Sigmoid colon (tissue), 7 donors: ENCODE measurements around the gene IL20RB. TPM values are rescaled to one million over a fixed set of nuclear protein-coding genes. Genes with fewer than 3 reads are reported as not detected.

Source experiments
- DNase-seq: peaks from one replicate; pipeline ENCODE4 v3.0.0-alpha.2; 2019
- H3K27ac ChIP-seq, 4 donors: fragments of 200-600 bp; sonication (generic); one replicate each; pipeline ENCODE4 v1.5.1; 2016 to 2019; ENCODE audit warnings: mild to moderate bottlenecking in 1 of 4
- H3K27me3 ChIP-seq, 3 donors: fragments of 200-600 bp; sonication (generic); one replicate each; pipeline ENCODE4 v1.5.1; 2019; ENCODE audit warnings: mild to moderate bottlenecking in 1 of 3
- H3K36me3 ChIP-seq, 4 donors: fragments of 200-600 bp; sonication (generic); one replicate each; pipeline ENCODE4 v1.5.1; 2016 to 2019
- H3K4me1 ChIP-seq, 4 donors: fragments of 200-600 bp; sonication (generic); one replicate each; pipeline ENCODE4 v1.5.1; 2017 to 2019
- H3K4me3 ChIP-seq, 4 donors: fragments of 200-600 bp; sonication (generic); one replicate each; pipeline ENCODE4 v1.5.1; 2017 to 2019; ENCODE audit warnings: mild to moderate bottlenecking in 2 of 4, moderate library complexity in 1 of 4
- H3K9me3 ChIP-seq, 4 donors: fragments of 200-600 bp in 3 of 4; sonication (generic) in 3 of 4; one replicate each; pipeline versions ENCODE4 v1.5.1 to v1.6.1; 2013 to 2019
- EP300 ChIP-seq, 4 donors: sonication (generic); formaldehyde crosslinking; IDR thresholded peaks; one replicate each; pipeline ENCODE4 v1.6.1; 2017; ENCODE audit warnings: antibody characterized with exemption in 4 of 4
- POLR2A ChIP-seq, 2 donors: fragments of 450-650 bp; IDR thresholded peaks; one replicate each; pipeline ENCODE4 v1.6.1; 2016; ENCODE audit warnings: antibody characterized with exemption in 2 of 2, mild to moderate bottlenecking in 2 of 2, moderate library complexity in 2 of 2
- POLR2AphosphoS5 ChIP-seq, 4 donors: sonication (generic); formaldehyde crosslinking; IDR thresholded peaks; one replicate each; pipeline ENCODE4 v1.6.1; 2017; ENCODE audit warnings: antibody characterized with exemption in 4 of 4
- WGBS, 2 donors: extraction: QIAGEN DNeasy Blood & Tissue Kit; methylation state at CpG; one replicate each; pipeline ENCODE4 v1.1.7; 2013; 5-methylcytosine and 5-hydroxymethylcytosine counted together
- intact Hi-C: fragments of 100-400 bp; cut with DNase I; formaldehyde crosslinking; loops from one replicate; pipeline ENCODE4 v1.15.1; 2023
- polyA plus RNA-seq, 3 donors: library from polyadenylated mRNA; stranded (reverse); fragments of 200-250 nt; gene quantifications; one replicate each; pipeline ENCODE4 v1.2.3, GENCODE V29; 2013
- total RNA-seq, 4 donors: library from RNA; depleted of rRNA; stranded (reverse); fragments of >200 nt; gene quantifications; one replicate each; pipeline ENCODE4 v1.1.0, GENCODE V29; 2016
- TF ChIP-seq, protein P1 (sequence below), 4 experiments: fragments of 450-650 bp in 3 of 4; fragments of 200-600 bp in 1 of 4; IDR thresholded peaks; one replicate each; pipeline ENCODE4 v1.5.1; 2016 to 2019; ENCODE audit warnings: antibody characterized with exemption in 4 of 4, mild to moderate bottlenecking in 3 of 4, moderate library complexity in 2 of 4
- donor health status: healthy with polysubstance abuse.
- donor health status: Bipolar disorder and iron deficiency.
- donor health status: healthy.

IL20RB gene
- total and polyA plus RNA-seq, 7 donors = 0.28 to 1.8 (median 1.2) TPM; not detected in 2

DNA sequence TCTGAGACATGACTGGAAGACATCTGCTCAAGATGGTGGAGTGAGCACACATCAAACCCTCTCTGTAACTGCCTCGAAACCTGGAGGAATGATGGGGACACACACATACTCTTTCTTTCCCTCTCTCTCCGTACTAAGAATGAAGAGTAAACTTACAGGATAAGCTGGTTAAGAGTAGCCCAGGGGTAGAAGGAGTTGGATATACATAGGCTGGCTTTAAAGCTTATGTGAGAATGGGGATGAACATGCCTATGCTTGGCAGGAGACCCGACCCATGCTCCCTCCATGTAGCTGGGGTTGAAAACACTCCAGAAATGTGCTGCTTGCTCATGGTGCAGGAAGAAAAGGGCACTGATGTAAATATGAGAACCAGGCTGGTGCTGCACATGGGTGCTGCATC lies 68.9 kb downstream of the IL20RB start:
- intact Hi-C loops = no loop called here
- Histone ChIP-seq H3K27ac (no peak overlapping the region), H3K36me3 (no peaks in the 10 kb centered on the region)

DNA sequence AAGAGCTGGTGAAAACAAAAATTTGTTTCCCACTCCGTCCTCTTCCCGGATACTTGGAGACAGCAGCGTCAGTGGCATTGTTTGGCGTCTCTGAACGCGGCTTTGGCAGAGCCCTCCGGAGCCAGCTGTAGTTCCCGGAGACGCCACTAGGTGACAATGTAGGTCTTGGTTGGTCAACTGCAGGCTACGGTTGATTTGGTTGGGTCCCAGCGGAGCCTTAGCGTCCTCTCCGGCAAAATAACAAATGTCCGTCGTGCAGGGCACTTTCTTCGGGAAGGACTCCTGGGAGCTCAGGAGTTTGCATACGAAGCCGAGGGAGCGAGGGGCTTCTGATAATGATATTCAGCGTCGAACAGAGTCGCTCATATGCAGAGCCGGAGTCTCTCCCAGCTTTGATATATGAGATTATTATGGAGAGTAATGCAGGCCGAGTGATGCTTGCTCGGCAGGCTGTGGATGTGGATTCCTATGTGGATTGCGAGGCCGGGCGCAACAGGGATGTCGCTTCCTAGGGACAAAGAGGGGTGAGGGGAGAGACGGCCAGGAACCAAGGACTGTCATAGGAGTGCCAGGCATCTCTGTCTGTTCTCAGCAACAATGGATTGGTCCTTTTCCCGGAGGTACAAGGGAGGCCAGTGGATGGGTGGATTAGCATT lies 74.8 kb downstream of the IL20RB start:
- intact Hi-C loops = loop anchor here (2.0 kb wide), 1 partner anchor 914 kb away; no protein-coding TSS in a partner anchor
- DNase-seq = peak; percentile 92
- TF ChIP-seq, protein P1, sequence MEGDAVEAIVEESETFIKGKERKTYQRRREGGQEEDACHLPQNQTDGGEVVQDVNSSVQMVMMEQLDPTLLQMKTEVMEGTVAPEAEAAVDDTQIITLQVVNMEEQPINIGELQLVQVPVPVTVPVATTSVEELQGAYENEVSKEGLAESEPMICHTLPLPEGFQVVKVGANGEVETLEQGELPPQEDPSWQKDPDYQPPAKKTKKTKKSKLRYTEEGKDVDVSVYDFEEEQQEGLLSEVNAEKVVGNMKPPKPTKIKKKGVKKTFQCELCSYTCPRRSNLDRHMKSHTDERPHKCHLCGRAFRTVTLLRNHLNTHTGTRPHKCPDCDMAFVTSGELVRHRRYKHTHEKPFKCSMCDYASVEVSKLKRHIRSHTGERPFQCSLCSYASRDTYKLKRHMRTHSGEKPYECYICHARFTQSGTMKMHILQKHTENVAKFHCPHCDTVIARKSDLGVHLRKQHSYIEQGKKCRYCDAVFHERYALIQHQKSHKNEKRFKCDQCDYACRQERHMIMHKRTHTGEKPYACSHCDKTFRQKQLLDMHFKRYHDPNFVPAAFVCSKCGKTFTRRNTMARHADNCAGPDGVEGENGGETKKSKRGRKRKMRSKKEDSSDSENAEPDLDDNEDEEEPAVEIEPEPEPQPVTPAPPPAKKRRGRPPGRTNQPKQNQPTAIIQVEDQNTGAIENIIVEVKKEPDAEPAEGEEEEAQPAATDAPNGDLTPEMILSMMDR (IDR thresholded peaks at IDR 0.05) = peak; percentile 78 to 98 (median 86)
- TF ChIP-seq POLR2A (IDR thresholded peaks at IDR 0.05) = no peak
- Histone ChIP-seq H3K4me1 (peaks cover 0 to 5% (median 2%) of the 10 kb centered on the region in 4 donors), H3K4me3 (peak overlapping the region in 3 of 4 donors; percentile 23 to 33 (median 32)), H3K9me3 (no peaks in the 10 kb centered on the region), H3K36me3 (no peaks in the 10 kb centered on the region), H3K27ac (no peak overlapping the region), H3K27me3 (no peaks in the 10 kb centered on the region)
- 5 to 11% methylated on average over 31 of the region's 31 CpGs for WGBS, 2 donors

More for the DNA sequence above, 68.9 kb downstream of the IL20RB start:
- no peak for TF ChIP-seq POLR2AphosphoS5 (IDR thresholded peaks at IDR 0.05)
- no peak for TF ChIP-seq EP300 (IDR thresholded peaks at IDR 0.05)
- TF ChIP-seq, protein P1 (IDR thresholded peaks at IDR 0.05) = no peak
- TF ChIP-seq POLR2A (IDR thresholded peaks at IDR 0.05) = no peak
- WGBS, 2 donors = 86 to 90% methylated on average over 3 of the region's 3 CpGs
- no peaks in the 10 kb centered on the region for H3K9me3 ChIP-seq
- H3K4me1 ChIP-seq = no peaks in the 10 kb centered on the region
- no peaks in the 10 kb centered on the region for H3K27me3 ChIP-seq
- no peak for DNase-seq
- no peak overlapping the region for H3K4me3 ChIP-seq

DNA sequence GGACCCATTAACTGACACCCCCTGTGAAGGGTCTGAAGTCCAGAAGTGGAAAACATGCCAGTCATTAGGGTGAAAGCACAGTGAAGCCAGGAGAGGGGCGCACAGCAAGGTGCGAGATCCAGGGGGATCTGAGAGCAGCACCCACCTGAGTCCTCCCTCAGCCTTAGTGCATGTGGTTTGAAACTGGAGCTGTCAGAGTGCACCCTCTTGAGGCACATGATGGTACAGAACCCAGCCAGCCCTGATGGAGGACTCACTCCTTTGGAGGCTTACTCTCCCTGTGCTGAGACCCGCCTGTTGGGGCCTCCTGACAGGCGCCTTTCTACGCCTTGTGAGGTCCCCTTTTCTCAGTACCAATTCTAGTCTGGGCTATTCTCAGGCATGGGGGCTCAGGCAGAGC lies 77.8 kb downstream of the IL20RB start:
- Histone ChIP-seq H3K27ac (no peak overlapping the region), H3K27me3 (no peaks in the 10 kb centered on the region), H3K4me3 (no peak overlapping the region), H3K4me1 (peaks cover 0 to 5% (median 2%) of the 10 kb centered on the region in 4 donors), H3K36me3 (no peaks in the 10 kb centered on the region), H3K9me3 (no peaks in the 10 kb centered on the region)
- intact Hi-C loops = no loop called here
- TF ChIP-seq EP300 (IDR thresholded peaks at IDR 0.05) = no peak
- DNase-seq = no peak
- 90 to 91% methylated on average over 5 of the region's 5 CpGs for WGBS, 2 donors

DNA sequence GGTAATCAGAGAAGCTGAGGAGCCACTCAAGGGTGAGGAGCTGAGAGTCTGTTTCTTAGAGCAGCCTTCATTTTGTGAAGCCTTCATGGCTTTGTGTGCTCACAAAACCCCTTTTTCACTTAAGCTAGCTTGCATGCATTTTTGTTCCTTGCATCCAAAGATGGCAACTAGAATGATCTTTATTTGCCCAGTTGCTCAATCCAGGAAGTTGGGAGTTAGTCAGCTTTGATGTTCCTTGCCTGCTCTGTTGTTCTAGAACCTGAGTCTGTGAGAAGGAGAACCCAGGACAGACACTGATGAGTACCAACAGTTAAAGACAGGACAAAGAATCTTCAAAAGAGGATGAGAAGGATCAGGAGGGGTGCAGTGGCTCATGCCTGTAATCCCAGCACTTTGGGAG lies 81.8 kb downstream of the IL20RB start:
- intact Hi-C loops = no loop called here
- H3K27ac ChIP-seq = no peak overlapping the region
- H3K9me3 ChIP-seq = no peaks in the 10 kb centered on the region
- H3K4me1 ChIP-seq = no peaks in the 10 kb centered on the region
- H3K36me3 ChIP-seq = no peaks in the 10 kb centered on the region
- DNase-seq = no peak
- TF ChIP-seq EP300 (IDR thresholded peaks at IDR 0.05) (no peak), POLR2AphosphoS5 (IDR thresholded peaks at IDR 0.05) (no peak), POLR2A (IDR thresholded peaks at IDR 0.05) (no peak)
- TF ChIP-seq, protein P1 (IDR thresholded peaks at IDR 0.05) = no peak
- H3K27me3 ChIP-seq = no peaks in the 10 kb centered on the region
- no peak overlapping the region for H3K4me3 ChIP-seq

DNA sequence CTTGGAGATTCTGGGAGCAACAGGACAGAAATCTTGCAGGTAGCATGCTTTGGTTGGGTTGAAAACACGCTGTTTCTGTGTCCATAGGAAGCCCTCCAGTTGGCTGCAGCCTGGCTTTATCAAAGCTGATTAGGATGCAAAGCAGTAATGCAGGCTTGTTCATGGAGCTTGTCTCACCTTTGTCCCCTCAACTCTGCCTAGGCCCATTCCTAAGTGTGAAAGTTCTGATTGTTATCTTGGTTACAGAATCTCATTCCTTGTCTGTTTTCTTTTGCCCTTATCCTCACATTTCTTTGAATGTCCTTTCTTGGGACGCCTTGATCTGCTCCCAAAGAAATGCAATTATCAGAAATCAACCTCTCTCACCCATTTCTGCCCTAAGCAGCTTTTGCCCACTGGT lies 83.5 kb downstream of the IL20RB start:
- 86 to 87% methylated on average over 2 of the region's 2 CpGs for WGBS, 2 donors
- TF ChIP-seq EP300 (IDR thresholded peaks at IDR 0.05) (no peak), POLR2A (IDR thresholded peaks at IDR 0.05) (no peak), POLR2AphosphoS5 (IDR thresholded peaks at IDR 0.05) (no peak)
- TF ChIP-seq, protein P1 (IDR thresholded peaks at IDR 0.05) = no peak
- Histone ChIP-seq H3K9me3 (no peaks in the 10 kb centered on the region), H3K27ac (no peak overlapping the region), H3K36me3 (no peaks in the 10 kb centered on the region), H3K27me3 (no peaks in the 10 kb centered on the region), H3K4me1 (no peaks in the 10 kb centered on the region), H3K4me3 (no peak overlapping the region)
- intact Hi-C loops = no loop called here
- no peak for DNase-seq
